ENCODE measurements around the gene ZNF513.

DNA sequence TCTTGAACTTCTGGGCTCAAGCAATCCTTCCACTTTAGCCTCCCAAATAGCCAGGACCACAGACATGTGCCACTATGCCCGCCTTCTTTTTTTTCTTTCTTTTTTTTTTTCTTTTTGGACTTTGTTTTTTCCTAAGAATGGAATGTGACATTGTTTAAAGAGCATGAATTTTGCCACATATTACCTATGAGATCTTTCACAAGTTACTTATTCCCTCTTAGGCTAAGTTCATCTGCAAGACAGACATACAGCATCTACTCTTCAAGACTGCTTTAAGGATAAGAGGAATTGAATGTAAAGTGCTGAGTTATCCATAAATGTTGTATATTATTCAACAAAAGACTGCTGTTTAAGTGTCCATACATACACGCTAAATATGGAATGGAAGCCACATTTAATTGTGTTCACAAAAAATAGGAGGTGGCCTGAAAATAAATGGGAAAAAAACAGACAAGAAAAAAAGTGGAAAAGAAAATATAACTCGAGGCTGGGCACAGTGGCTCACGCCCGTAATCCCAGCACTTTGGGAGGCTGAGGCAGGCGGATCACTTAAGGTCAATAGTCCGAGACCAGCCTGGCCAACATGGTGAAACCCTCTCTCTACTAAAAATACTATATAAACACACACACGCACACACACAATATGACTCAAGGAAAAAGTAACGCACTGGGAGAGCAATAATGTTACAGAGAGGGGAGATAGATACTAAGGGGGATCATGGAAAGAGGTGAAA is 32.1 kb upstream of the ZNF513 start:
- TF ChIP-seq CTCF (IDR thresholded peaks at IDR 0.05) (no peak), POLR2A (IDR thresholded peaks at IDR 0.05) (no peak)
